T-helper 1 cell treated with Interleukin-12 subunit alpha and Interleukin-12 subunit beta and Interleukin-4 antibody, amounts not matched to agents 30 μg/mL and 1 μg/mL, for 36 hours (primary cell): ENCODE measurements around the gene TMEM52B.

Experiments used
- H3K27ac Mint-ChIP-seq: one replicate; pipeline ENCODE4 v1.8.0; 2021; ENCODE audit warnings: mild to moderate bottlenecking, mixed read lengths
- H3K27me3 Mint-ChIP-seq: one replicate; pipeline ENCODE4 v1.8.0; 2021; ENCODE audit warnings: low read depth, mixed read lengths
- H3K36me3 Mint-ChIP-seq: one replicate; pipeline ENCODE4 v1.8.0; 2021; ENCODE audit warnings: low read depth, mixed read lengths
- H3K4me1 Mint-ChIP-seq: one replicate; pipeline ENCODE4 v1.8.0; 2021; ENCODE audit warnings: low read depth, mixed read lengths
- H3K4me3 Mint-ChIP-seq: one replicate; pipeline ENCODE4 v1.8.0; 2021; ENCODE audit warnings: mild to moderate bottlenecking, moderate library complexity, mixed read lengths
- H3K9me3 Mint-ChIP-seq: one replicate; pipeline ENCODE4 v1.8.0; 2021; ENCODE audit warnings: mixed read lengths

TMEM52B gene

DNA sequence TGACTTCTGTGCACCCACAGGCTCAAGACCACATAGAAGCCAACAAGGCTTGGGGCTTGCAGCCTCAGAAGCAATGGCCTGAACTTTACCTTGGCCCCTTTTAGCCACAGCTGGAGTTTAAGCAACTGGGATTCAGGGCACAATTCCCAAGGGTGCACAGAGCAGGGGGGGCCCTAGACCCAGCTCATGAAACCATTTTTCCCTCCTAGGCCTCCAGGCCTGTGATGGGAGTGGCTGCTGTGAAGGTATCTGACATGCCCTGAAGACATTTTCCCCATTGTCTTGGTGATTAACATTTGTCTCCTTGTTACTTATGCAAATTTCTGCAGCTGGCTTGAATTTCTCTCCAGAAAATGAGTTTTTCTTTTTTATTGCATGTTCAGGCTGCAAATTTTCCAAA, 55.7 kb downstream of the TMEM52B start:
- H3K27ac Mint-ChIP-seq = no peak overlapping the region
- no peaks in the 10 kb centered on the region for H3K36me3 Mint-ChIP-seq
- peaks cover 19% of the 10 kb centered on the region for H3K9me3 Mint-ChIP-seq
- H3K4me1 Mint-ChIP-seq = no peaks in the 10 kb centered on the region
- H3K27me3 Mint-ChIP-seq = peaks cover 6% of the 10 kb centered on the region
- H3K4me3 Mint-ChIP-seq = no peak overlapping the region

DNA sequence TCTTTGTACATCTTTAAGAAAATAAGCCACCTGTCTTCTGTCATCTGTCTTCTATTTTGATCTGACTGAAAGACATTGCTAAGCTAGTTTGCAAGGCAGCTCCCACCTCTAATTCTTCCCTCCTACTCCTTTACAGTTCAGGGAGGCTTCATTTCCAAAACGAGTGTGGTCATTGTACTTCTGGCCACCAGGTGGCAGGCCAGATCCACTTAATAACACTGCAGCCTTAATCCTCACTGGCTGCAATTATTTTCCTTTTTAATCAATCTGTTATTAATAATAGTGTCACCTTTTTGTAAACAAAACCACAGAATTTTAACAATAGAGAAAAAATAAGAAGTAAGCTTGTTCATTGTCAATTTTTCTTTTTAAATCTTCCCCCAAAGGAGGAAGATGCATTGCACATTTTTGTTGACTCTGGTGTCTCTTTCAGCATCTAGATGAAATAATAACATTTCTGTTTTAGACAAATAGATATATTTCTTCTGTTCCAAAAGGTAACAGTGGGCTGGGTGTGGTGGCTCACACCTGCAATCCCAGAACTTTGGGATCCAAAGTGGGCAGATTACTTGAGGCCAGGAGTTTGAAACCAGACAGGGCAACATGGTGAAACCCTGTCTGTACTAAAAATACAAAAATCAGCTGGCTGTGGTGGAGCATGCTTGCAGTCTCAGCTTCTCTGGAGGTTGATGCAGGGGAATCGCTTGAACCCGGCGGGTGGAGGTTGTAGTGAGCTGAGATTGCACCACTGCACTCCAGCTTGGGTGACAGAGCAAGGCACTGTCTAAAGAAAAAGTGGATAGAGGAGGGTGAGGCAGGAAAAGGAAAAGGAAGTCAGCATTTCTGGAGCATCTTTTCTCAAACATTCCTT, 57.2 kb downstream of the TMEM52B start:
- Mint-ChIP-seq H3K27ac (no peak overlapping the region), H3K4me1 (no peaks in the 10 kb centered on the region)

DNA sequence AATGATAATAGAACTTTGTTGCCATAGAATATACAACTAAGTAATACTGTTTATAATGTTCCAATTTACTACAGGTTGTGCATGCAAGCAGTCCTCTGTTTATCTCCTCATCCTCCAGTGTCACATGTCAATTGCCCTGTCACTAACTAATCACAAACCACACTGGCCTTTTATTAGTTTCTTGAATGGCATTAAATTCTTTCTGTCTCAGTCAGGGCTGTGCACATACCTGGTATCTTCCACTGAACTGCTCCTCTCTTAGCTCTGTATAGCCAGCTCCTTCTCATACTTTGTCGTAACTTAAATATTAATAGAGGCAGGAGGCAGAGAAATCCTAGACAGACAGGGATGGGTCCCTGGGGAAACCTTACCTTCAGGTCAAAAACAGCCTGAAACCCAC, 57.9 kb downstream of the TMEM52B start:
- Mint-ChIP-seq H3K4me1 (no peaks in the 10 kb centered on the region), H3K4me3 (no peak overlapping the region), H3K27me3 (peaks cover 16% of the 10 kb centered on the region), H3K9me3 (peaks cover 19% of the 10 kb centered on the region), H3K36me3 (no peaks in the 10 kb centered on the region), H3K27ac (no peak overlapping the region)

More for the DNA sequence above, 57.2 kb downstream of the TMEM52B start:
- Mint-ChIP-seq H3K27me3 (peaks cover 11% of the 10 kb centered on the region), H3K4me3 (no peak overlapping the region), H3K9me3 (peaks cover 19% of the 10 kb centered on the region), H3K36me3 (no peaks in the 10 kb centered on the region)

DNA sequence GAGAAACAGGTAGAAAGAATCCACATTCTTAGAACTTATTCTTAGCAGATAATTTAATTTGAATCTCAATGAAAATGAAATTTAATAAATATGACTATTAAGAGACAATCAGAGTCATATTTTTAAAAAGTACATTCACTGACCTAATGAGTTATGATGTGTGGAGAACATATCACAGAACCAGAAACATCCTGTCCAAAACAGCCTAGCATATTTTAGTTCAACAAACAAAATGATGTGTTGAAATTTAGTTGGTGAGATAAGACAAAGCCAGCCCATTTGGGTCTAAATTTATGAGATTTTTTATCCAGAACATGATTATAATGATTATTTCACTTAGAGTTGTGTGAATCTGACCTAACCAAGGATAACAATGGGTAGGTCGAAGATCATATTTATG, 59.7 kb downstream of the TMEM52B start:
- Mint-ChIP-seq H3K4me3 (no peak overlapping the region), H3K9me3 (peaks cover 16% of the 10 kb centered on the region), H3K27me3 (peaks cover 26% of the 10 kb centered on the region), H3K27ac (no peak overlapping the region), H3K36me3 (no peaks in the 10 kb centered on the region), H3K4me1 (peaks cover 5% of the 10 kb centered on the region)

DNA sequence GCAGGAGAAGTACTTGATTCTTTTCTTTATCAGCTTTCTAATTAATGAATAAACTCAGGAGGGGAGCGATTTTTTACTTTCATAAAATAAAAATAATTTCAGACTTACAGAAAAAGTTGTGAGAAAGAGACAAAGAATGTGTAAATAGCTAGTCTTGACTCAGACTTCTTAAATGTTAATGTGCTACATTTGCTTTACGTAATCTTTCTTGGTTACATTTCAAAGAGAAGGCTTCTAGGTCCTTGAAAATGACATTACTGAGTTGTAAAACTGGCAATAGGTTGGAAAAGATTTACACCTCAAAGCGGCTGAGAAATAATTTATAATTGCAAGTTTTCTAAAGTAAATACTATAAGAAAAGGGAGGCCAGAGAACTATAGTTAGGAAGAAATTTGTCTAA, 62.5 kb downstream of the TMEM52B start:
- no peaks in the 10 kb centered on the region for H3K36me3 Mint-ChIP-seq
- H3K9me3 Mint-ChIP-seq = no peaks in the 10 kb centered on the region
- peaks cover 11% of the 10 kb centered on the region for H3K4me1 Mint-ChIP-seq
- no peak overlapping the region for H3K4me3 Mint-ChIP-seq
- peaks cover 33% of the 10 kb centered on the region for H3K27me3 Mint-ChIP-seq
- no peak overlapping the region for H3K27ac Mint-ChIP-seq
